HG02588 (cell line): ENCODE results near the gene GTF2A1.

Source experiments
- ATAC-seq: cut with Tn5 transposase; IDR thresholded peaks from one replicate; pipeline ENCODE4 v1.9.1; 2021; ENCODE audit warnings: mild to moderate bottlenecking, moderate library complexity; ENCODE audit not compliant: unreplicated experiment

The GTF2A1 gene

DNA sequence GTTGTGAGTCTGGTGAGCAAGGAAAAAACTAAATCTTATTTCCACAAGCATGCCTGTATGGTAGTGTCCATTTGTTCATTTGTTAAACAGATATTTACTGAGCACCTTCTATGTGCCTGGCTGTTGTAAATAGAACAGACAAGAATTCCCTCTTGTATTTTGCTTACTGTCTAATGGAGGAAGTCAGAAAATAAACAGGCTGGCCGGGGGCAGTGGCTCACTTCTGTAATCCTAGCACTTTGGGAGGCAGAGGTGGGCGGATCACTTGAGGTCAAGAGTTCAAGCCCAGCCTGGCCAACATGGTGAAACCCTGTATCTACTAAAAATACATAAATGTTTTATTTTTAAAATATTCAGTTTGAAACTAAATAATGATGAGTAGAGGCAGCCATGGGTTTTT is 79.3 kb downstream of the GTF2A1 start:
- no peak for ATAC-seq

DNA sequence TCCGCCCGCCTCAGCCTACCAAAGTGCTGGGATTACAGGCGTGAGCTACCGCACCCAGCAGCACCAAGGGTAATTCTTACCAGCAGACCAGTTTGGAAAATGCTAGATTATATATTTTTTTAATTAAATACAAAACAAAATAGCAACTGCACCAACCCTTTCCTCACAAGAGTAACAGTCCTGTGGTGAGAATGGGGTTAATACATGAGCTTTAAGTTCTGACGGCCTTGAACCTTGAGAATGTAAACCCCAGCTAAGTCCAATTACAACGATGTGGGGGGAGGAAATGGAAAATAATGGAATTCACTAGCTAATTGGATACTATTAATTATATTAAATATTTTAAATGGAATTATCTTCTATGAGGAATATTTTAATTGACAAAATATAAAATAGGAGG is 82.3 kb downstream of the GTF2A1 start:
- no peak for ATAC-seq

DNA sequence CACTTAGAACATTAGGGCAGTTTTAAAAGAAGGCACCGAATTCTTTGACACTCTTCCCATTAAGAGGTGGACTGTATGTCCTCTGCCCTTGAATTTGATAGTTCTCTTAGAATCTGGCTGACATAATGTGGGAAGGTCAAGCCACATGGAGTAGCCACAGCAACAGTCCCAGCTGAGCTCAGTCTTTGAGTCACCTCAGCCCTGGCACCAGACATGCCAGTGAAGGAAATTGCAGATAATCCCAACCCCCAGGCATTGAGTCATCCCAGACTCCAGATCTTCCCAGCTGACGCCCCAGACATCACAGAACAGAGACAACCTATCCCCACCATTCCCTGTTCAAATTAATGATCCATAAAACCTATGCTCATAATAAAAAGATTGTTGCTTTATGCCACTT is 83.4 kb downstream of the GTF2A1 start:
- no peak for ATAC-seq

DNA sequence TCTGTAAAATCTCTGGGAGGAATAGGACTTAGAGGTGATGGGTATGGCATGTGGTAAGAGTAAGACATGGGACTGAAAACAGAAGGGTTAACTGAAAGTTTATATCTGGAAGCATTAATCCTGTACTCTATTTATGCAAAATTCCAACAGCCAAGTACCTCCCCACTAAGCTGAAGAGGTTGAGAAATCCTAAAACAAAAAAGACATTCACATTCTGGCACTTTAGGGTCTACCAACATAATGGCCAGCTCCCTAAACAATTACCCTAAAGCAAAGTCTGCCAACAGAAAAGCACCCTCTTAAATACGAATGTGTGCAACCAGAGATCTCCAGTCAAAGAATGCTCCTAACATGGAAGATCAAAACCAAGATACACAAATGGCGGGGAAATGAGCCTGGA is 87.4 kb downstream of the GTF2A1 start:
- ATAC-seq, result no peak

DNA sequence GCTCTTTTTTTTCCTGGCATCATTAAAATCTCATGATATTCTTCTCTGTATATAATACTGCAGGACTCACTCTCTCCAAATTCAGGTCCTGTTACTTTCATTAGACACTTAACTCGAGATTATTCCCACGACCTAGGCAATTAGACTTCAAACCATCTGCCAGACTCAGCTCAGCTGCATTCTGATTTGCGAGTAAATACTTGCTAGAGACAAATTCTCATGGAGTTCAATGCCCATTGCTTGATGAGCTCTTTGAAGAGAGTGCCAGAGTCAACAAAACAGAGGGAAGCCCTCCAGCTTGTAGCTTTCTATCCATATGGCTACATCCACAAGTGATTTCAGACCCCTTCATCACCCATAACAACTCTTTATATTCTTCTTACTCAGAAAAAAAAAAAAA is 88.3 kb downstream of the GTF2A1 start:
- ATAC-seq, result no peak

DNA sequence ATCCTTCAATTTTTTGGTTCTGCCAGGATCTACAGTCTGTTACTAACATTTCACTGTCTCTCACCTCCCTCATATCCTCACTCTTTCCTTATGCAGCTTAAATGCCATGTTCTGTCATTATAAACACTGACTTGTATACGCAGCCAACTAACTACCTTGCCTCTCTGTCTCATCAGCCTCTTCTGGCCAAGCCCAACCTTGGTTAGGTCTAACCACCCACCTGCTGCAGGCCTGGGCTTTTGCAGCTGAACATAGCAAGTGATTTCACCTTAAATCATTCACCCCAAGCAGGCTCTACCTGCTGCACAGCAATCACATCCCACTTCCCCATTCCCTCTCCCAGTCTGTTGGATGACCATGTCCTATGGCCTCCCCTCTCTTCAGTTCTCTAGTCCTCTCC is 91.5 kb downstream of the GTF2A1 start:
- no peak for ATAC-seq

DNA sequence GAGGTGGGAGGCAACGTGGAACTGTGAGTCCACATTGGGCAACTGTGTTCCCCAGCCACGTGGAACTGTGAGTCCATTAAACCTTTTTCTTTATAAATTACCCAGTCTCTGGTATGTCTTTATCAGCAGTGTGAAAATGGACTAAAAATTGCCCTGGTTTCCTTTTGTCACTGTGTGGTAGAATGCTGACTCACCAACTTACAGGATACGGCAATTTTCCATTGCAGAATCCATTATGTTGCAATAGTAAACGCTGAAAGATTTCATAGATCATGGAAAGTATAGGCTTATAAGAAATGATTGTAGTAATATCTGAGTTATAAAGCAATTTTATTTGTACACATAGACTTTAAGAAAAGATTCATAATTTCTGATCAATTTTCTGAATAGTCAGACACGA is 93.0 kb downstream of the GTF2A1 start:
- no peak for ATAC-seq

DNA sequence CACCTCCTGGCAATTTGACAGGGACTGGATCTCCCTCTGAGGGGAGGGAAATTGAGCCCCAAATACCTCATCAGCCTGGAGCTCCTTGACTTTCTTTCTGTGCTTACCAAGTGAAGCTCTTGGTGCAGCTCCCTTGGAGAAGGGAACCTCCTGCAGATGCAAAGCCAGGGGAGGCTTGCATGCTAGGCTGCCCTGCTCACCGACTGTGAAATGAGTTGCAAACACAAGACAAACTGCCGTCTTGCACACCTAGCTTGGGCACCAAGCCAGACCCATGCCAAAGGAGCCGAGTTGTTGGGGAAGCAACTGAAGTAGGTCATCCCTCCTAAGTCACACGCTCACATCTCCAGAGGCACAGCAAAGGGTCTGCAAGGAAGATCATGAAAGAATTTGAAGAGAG is 95.2 kb downstream of the GTF2A1 start:
- ATAC-seq, result no peak
